HG02943 (cell line): Measurements from ENCODE around the gene KDM5A.
"Not testable (repeated sequence)": the region's sequence is repeated elsewhere in the genome, so short reads cannot be mapped to it uniquely, and the experiment has no call there.

Experiments
- ATAC-seq: cut with Tn5 transposase; IDR thresholded peaks from one replicate; pipeline ENCODE4 v1.9.1; 2021; ENCODE audit warnings: mild to moderate bottlenecking, low read depth, moderate library complexity; ENCODE audit not compliant: unreplicated experiment

The KDM5A gene

GRCh38 chr12:334125-334524 lies 55.0 kb downstream of the KDM5A start:
- ATAC-seq: no peak

GRCh38 chr12:332581-333205 lies 56.4 kb downstream of the KDM5A start:
- ATAC-seq: no peak

DNA sequence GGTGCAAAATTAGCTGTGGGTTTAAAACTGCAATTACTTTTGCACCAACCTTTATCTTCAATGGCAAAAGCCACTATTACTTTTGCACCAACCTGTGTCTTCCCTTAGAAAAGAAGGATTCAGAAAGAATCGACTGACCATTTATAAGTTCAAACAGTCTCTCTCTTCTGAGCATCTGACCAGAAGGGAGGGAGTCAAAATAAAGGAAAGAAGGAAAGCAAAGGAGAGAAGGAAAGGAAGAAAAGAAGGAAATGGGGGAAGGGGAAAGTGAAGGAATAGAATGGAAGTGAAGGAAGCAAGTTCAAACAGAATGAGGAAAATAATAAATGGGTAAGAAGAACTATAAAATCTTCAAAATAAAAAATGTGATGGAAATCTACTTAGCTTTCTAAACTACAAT lies 57.8 kb downstream of the KDM5A start:
- no peak for ATAC-seq

DNA sequence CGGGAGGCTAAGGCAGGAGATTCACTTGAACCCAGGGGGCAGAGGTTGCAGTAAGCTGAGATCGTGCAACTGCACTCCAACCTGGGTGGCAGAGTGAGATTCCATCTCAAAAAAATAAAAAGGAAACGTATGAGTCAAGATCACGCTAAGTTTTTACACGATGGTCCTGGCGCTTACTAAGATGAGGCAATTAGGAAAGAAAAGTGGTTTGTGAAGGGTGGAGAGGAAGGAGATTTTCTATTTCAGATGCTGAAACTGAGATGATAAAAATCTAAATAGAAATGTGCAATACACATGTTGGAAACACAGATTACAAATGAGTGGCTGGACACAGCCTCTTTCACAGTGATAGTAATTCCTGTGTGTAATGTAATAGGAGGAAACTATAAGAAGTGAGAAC lies 63.2 kb downstream of the KDM5A start:
- ATAC-seq: no peak

- no peak for ATAC-seq
These were observed 65.6 kb downstream of the KDM5A start for GRCh38 chr12:323507-323906.

DNA sequence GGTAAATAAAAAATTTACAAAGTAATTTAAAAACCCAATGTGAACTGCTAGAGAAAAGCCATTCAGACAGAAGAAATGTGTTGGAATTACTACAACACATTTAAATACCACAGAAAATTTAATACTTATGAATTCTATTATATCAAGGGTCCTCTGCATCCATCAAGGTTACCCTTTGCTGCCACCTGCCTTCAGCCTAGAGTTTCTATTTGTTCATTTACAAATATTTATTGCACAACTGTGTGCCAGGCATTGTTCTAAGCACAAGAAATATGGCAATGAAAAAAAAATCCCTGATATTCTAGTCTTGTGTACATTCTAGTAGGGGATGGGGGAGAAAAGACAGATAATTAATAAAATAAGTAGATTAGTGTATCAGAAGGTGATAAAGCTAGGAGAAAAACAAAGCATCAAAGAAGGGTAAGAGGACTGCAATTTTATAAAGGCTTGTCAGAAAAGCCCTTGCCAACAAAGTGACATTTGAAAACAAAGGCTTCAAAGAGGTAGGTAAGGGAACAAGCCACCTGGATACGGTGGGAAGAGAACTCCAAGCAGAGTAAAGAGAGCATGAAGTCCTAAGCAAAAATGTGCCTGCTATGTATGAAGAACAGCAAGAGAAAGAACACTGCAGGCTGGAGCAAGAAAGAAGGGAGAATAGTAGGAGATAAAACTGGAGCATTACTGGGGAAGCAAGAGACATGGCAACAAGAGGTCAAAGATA lies 67.4 kb downstream of the KDM5A start:
- no peak for ATAC-seq

GRCh38 chr12:318759-319515 lies 70.2 kb downstream of the KDM5A start:
- ATAC-seq: no peak

GRCh38 chr12:308511-308910 lies 80.6 kb downstream of the KDM5A start:
- ATAC-seq: no peak

- ATAC-seq: no peak
These were observed 81.7 kb downstream of the KDM5A start for GRCh38 chr12:307406-307805.

DNA sequence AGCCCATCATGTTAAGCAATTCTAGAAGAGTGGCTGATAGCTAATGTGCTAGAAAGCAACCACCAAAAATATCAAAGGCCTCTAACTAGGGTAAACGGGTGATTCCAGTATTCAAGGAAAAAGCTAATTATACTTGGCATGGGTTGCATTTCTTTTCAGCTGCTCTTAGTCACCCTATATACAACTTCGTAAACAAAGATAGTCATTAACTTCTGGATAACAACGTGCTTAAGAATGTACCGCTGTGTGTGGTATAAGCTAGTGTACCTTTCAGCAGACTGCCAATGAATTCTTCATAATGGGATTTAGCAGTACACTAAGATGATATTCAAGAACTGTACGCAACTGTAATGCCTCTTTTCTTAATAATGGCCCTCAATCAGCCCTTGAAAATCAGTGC lies 84.3 kb downstream of the KDM5A start:
- no peak for ATAC-seq

- not testable (repeated sequence) for ATAC-seq
These were observed 86.4 kb downstream of the KDM5A start for GRCh38 chr12:302766-303165.

DNA sequence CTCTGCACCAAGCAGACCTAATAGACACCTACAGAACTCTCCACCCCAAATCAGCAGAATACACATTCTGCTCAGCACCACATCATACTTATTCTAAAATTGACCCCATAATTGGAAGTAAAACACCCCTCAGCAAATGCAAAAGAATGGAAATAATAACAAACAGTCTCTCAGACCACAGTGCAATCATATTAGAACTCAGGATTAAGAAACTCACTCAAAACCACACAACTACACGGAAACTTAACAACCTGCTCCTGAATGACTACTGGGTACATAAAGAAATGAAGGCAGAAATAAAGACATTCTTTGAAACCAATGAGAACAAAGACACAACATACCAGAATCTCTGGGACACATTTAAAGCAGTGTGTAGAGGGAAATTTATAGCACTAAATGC lies 89.0 kb downstream of the KDM5A start:
- ATAC-seq: not testable (repeated sequence)

DNA sequence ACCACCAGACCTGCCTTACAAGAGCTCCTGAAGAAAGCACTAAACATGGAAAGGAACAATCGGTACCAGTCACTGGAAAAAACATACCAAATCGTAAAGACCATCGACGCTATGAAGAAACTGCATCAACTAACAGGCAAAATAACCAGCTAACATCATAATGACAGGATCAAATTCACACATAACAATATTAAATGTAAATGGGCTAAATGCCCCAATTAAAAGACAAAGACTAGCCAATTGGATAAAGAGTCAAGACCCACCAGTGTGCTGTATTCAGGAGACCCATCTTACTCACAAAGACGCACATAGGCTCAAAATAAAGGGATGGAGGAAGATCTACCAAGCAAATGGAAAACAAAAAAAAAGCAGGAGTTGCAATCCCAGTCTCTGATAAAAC lies 89.6 kb downstream of the KDM5A start:
- ATAC-seq: not testable (repeated sequence)

DNA sequence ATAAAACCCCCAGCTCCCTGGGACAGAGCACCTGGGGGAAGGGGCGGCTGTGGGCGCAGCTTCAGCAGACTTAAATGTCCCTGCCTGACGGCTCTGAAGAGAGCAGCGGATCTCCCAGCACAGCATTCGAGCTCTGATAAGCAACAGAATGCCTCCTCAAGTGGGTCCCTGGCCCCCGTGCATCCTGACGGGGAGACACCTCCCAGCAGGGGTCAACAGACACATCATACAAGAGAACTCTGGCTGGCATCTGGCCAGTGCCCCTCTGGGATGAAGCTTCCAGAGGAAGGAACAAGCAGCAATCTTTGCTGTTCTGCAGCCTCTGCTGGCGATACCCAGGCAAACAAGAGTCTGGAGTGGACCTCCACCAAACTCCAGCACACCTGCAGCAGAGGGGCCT lies 91.1 kb downstream of the KDM5A start:
- ATAC-seq: not testable (repeated sequence)

DNA sequence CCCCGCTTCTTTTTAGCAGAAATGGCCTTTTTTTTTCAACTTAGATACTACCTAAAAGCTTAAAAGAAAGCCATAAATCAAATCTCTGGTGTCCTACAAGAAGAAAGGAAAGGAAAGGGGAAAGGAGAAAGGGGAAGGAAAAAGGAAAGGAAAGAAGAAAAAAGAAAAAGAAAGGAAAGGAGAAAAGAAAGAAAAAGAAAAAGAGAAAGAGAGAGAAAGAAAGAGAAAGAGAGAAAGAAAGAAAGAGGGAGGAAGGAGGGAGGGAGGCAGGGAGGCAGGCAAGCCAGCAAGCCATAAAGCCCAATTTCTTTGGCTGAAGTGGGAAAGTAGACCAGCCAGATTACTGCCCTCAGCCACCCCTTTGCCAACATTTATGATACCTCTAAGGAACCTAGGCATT lies 94.0 kb downstream of the KDM5A start:
- no peak for ATAC-seq

DNA sequence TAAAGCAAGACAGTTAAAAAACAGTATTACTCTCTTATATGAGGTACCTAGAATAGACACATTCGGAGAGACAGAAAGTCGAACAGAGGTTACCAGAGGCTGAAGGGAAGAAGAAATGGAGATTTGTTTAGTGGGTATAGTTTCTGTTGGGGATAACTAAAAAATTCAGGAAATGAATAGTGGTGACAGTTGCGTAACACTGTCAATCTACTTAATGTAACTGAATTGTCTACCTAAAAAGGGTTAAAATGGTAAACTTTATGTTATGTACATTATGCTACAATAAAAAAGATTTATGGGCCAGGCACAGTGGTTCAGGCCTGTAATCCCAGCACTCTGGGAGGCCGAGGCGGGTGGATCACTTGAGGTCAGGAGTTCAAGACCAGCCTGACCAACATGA lies 95.9 kb downstream of the KDM5A start:
- ATAC-seq: no peak

DNA sequence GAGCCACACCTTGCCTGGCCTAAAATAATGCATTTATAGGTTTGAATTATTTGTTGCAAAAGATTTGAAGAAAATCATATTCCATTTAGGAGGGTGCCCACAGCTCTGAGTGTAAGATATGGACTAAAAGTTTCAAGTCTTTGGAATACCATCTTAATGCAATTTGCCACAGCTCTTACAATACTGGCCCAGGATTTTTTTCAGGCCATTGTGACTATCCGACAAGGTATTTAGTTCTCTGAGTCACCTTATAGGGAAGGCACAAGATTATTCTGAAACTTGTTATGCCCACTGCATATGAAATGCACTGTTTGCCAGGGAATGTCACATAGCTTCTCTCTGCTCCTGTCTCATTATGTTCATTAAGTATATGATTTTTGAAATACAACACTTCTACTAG lies 96.9 kb downstream of the KDM5A start:
- no peak for ATAC-seq

- no peak for ATAC-seq
These were observed 97.9 kb downstream of the KDM5A start for GRCh38 chr12:291153-291723.

GRCh38 chr12:288687-289086 lies 100.4 kb downstream of the KDM5A start:
- ATAC-seq: no peak

DNA sequence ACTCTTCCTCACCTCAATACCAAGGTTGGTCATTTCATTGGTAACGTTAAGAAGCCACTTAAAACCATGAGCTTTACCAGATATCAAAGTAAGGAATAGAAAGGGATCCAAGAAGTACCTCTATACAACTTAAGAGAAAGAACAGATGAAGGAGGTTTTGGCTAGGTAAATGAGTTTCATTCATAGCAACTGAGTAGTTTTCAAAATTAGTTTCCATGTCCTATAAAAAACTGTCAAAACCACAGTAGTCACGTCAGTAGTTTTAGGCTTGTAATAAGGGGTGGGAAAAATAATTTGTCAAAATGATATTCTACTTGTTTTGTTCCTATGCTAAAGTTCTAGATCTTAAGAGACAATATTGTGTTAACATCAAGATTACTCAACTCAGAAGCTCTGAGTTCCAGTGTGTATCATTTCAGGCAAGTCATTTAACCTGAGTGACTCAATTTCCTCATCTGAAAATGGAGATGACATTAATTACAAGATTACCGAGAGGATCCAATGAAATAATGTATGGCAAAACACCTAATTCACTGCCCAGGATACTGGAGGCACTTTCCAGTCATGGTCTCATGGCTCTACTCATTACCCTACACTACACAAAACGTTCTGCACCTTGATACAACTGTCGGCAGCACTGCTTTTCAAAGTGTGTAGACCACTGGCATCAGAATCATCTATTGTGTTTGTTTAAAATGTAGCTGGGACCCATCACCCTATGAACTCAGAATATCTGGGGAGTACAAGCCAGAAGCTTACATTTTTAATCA lies 102.4 kb downstream of the KDM5A start:
- no peak for ATAC-seq

DNA sequence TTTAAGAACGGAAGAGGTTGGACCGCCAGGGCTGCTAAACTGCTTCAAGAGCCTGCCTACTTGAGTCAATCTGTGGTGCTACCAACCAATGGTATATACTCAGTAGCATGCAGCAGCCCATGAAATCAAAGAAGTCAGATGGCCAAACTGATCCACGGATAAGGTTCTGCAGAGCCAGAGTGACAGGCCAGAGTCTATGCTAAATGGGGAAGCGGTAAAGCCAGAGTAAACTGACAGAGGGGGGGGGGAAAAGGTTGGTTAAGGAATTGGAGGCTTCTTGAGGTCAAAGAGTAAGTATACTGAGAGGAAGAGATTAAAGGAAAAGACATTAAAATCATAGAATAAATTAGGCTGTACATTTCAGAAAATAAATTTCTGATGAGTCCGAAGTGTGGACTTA lies 111.1 kb downstream of the KDM5A start:
- no peak for ATAC-seq
